ENCODE data around the gene CIDEA. TPM values are rescaled to one million over a fixed set of nuclear protein-coding genes. Genes with fewer than 3 reads are reported as not detected.

Gene CIDEA
- total RNA-seq, 4 donors from 2014 or later: 0.31 to 5.1 (median 0.59) TPM; not detected in 1

DNA sequence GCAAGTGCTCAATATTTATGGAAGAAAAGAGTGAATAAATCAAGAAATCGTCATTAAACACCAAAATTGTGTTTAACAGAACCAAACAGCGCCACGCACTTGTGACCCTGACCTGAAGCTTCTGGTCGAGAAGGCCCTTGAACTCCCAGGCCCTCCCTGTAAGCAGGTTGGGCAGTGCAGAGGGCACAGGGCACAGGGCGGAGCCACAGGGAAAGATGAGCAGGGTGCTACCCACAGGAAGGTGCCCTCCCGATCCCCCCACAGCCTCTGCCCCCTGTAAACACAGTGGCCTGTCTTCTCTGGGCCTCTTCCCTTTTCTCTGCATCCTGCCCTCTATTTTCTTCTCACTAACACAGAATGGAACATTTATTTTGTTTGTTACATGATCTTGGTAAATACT lies 37.0 kb downstream of the CIDEA start:
- Histone ChIP-seq H3K4me3 (no peak overlapping the region), H3K36me3 (no peaks in the 10 kb centered on the region), H3K9me3 (no peaks in the 10 kb centered on the region), H3K4me1 (peaks cover 0 to 21% (median 13%) of the 10 kb centered on the region in 3 donors), H3K27ac (no peak overlapping the region), H3K27me3 (no peaks in the 10 kb centered on the region)
- WGBS, 2 donors (ENCODE audit: low coverage in 1 of 2): 91 to 94% methylated on average over 5 to 6 of the region's 6 CpGs
- ATAC-seq: no peak
- TF ChIP-seq POLR2AphosphoS5 (IDR thresholded peaks at IDR 0.05) (no peak), EP300 (IDR thresholded peaks at IDR 0.05) (no peak), POLR2A (IDR thresholded peaks at IDR 0.05) (no peak)
- TF ChIP-seq, protein P1, sequence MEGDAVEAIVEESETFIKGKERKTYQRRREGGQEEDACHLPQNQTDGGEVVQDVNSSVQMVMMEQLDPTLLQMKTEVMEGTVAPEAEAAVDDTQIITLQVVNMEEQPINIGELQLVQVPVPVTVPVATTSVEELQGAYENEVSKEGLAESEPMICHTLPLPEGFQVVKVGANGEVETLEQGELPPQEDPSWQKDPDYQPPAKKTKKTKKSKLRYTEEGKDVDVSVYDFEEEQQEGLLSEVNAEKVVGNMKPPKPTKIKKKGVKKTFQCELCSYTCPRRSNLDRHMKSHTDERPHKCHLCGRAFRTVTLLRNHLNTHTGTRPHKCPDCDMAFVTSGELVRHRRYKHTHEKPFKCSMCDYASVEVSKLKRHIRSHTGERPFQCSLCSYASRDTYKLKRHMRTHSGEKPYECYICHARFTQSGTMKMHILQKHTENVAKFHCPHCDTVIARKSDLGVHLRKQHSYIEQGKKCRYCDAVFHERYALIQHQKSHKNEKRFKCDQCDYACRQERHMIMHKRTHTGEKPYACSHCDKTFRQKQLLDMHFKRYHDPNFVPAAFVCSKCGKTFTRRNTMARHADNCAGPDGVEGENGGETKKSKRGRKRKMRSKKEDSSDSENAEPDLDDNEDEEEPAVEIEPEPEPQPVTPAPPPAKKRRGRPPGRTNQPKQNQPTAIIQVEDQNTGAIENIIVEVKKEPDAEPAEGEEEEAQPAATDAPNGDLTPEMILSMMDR (IDR thresholded peaks at IDR 0.05): no peak

GRCh38 chr18:12291690-12292089 lies 37.5 kb downstream of the CIDEA start:
- 88 to 91% methylated on average over 9 to 11 of the region's 14 CpGs for WGBS, 2 donors (ENCODE audit: low coverage in 1 of 2)
- no peaks in the 10 kb centered on the region for H3K36me3 ChIP-seq

DNA sequence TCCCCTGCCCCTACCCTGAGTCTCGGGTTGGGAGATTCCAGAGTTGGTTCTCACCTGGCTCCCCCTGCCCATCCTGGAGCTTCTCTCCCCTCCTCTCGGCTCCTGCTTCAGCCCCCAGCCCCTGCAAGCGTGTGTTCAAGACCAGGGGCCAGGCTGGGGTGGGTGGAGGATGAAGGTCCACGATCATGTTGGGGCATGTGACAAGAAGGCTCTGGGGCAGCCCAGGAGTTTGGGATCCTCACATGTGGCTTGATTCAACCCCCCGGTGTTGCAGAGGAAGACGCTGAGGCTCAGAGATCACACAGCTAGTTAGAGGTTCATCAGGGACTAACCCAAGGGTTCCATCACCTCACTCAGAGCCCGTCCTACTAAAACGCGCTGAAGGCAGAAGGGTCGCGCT lies 39.7 kb downstream of the CIDEA start:
- no peak for TF ChIP-seq EP300 (IDR thresholded peaks at IDR 0.05)
- no peak for TF ChIP-seq POLR2AphosphoS5 (IDR thresholded peaks at IDR 0.05)
- TF ChIP-seq POLR2A (IDR thresholded peaks at IDR 0.05): no peak
- TF ChIP-seq, protein P1 (IDR thresholded peaks at IDR 0.05): no peak
- Histone ChIP-seq H3K4me1 (peaks cover 0 to 4% (median 2%) of the 10 kb centered on the region in 3 donors), H3K27me3 (no peaks in the 10 kb centered on the region), H3K9me3 (peaks cover 0 to 4% (median 0%) of the 10 kb centered on the region in 3 donors), H3K4me3 (no peak overlapping the region), H3K36me3 (no peaks in the 10 kb centered on the region), H3K27ac (no peak overlapping the region)
- 61% methylated on average over 3 of the region's 11 CpGs; no CpG with 5 or more reads in 1 of the 2 donors for WGBS, 2 donors (ENCODE audit: low coverage in 1 of 2)
- ATAC-seq: no peak

More at GRCh38 chr18:12291690-12292089, 37.5 kb downstream of the CIDEA start:
- Histone ChIP-seq H3K27me3 (no peaks in the 10 kb centered on the region), H3K27ac (no peak overlapping the region), H3K4me3 (no peak overlapping the region), H3K4me1 (peaks cover 0 to 21% (median 13%) of the 10 kb centered on the region in 3 donors), H3K9me3 (no peaks in the 10 kb centered on the region)
- TF ChIP-seq EP300 (IDR thresholded peaks at IDR 0.05) (no peak), POLR2A (IDR thresholded peaks at IDR 0.05) (no peak), POLR2AphosphoS5 (IDR thresholded peaks at IDR 0.05) (no peak)
- TF ChIP-seq, protein P1 (IDR thresholded peaks at IDR 0.05): no peak
- ATAC-seq: no peak

GRCh38 chr18:12295389-12296086 lies 41.4 kb downstream of the CIDEA start:
- ATAC-seq: no peak
- Histone ChIP-seq H3K36me3 (no peaks in the 10 kb centered on the region), H3K4me1 (no peaks in the 10 kb centered on the region), H3K27me3 (no peaks in the 10 kb centered on the region), H3K27ac (no peak overlapping the region), H3K4me3 (no peak overlapping the region), H3K9me3 (peaks cover 0 to 4% (median 0%) of the 10 kb centered on the region in 3 donors)
- 77 to 96% methylated on average over 6 to 10 of the region's 18 CpGs for WGBS, 2 donors (ENCODE audit: low coverage in 1 of 2)
- TF ChIP-seq POLR2AphosphoS5 (IDR thresholded peaks at IDR 0.05) (no peak), EP300 (IDR thresholded peaks at IDR 0.05) (no peak), POLR2A (IDR thresholded peaks at IDR 0.05) (no peak)
- TF ChIP-seq, protein P1 (IDR thresholded peaks at IDR 0.05): no peak

GRCh38 chr18:12296087-12296403 lies 41.9 kb downstream of the CIDEA start:
- no peak overlapping the region for H3K4me3 ChIP-seq
- no peaks in the 10 kb centered on the region for H3K27me3 ChIP-seq
- WGBS, 2 donors (ENCODE audit: low coverage in 1 of 2): 80 to 83% methylated on average over 1 of the region's 3 CpGs
- no peak for ATAC-seq
- H3K36me3 ChIP-seq: no peaks in the 10 kb centered on the region
- H3K9me3 ChIP-seq: peaks cover 0 to 4% (median 0%) of the 10 kb centered on the region in 3 donors
- TF ChIP-seq EP300 (IDR thresholded peaks at IDR 0.05) (no peak), POLR2AphosphoS5 (IDR thresholded peaks at IDR 0.05) (no peak), POLR2A (IDR thresholded peaks at IDR 0.05) (no peak)
- TF ChIP-seq, protein P1 (IDR thresholded peaks at IDR 0.05): no peak
- H3K4me1 ChIP-seq: no peaks in the 10 kb centered on the region
- H3K27ac ChIP-seq: no peak overlapping the region

Data from gastroesophageal sphincter (tissue), 4 donors.